ENCODE data around the gene WSB2. TPM values are rescaled to one million over a fixed set of nuclear protein-coding genes. Genes with fewer than 3 reads are reported as not detected.

The WSB2 gene
- total and polyA plus RNA-seq, 9 donors, result 55.2 to 67.2 (median 59.5) TPM

- H3K36me3 ChIP-seq (ENCODE audit: control insufficient read depth, insufficient read depth, low read length), result no peaks in the 10 kb centered on the region
- H3K9me3 ChIP-seq (replicated peaks; ENCODE audit: control insufficient read depth, low read depth, low read length), result no peaks in the 10 kb centered on the region
- DNase-seq, result no peak
- no peak overlapping the region for H3K27ac ChIP-seq (ENCODE audit: low read length)
- peaks cover 15% of the 10 kb centered on the region for H3K4me1 ChIP-seq (ENCODE audit: control insufficient read depth, insufficient read depth, low read length)
- H3K4me3 ChIP-seq (ENCODE audit: low read length), result no peak overlapping the region
- WGBS (ENCODE audit: insufficient coverage), result 17% methylated on average over 1 of the region's 2 CpGs
- H3K27me3 ChIP-seq (ENCODE audit: control insufficient read depth, insufficient read depth, low read length), result no peaks in the 10 kb centered on the region
Measured at GRCh38 chr12:118064608-118065007, 3.6 kb upstream of the WSB2 start.

DNA sequence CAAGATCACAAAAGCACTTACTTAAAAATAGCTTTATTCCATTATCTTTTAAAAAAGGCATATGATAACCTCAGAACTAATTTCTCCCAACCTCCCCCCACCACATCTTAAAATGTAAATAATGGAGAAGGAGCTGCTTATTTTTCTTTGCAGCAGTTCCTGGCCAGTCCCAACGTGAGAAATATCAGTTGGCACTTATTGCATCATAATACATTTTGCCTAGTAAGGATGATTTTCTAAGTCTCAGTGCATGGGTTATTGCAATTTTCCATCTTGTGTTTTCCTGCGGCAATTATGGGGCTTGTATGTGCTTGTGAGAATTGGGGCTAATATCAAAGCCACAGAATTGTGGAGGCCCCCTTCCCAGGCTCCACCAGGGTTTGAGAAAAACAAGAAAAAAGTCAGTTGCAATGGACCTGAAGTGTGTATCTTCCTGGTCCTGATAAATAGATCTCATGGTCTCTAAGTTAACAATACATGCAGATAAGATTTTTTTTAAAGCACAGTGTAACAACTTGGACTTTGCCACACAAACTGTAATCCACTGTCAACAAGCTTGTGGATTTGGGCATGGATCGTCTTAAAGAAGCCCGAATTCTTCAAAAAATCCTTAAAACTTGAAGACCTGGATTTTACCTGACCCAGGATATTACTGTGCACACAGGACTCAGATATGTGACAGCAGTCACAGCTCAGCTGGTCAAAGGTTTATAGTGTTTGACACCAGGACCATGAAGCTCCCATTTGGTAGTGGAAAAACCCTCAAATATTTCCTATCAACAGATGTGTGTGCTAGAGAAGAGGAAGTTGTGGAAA is 2.8 kb upstream of the WSB2 start:
- peak; percentile 41 for DNase-seq
- 92% methylated on average over 2 of the region's 4 CpGs for WGBS (ENCODE audit: insufficient coverage)
- H3K27ac ChIP-seq (ENCODE audit: low read length), result no peak overlapping the region

GRCh38 chr12:118061873-118062843 is 1.2 kb upstream of the WSB2 start:
- DNase-seq, result peak; percentile 79
- no peaks in the 10 kb centered on the region for H3K9me3 ChIP-seq (replicated peaks; ENCODE audit: control insufficient read depth, low read depth, low read length)
- H3K4me1 ChIP-seq (ENCODE audit: control insufficient read depth, insufficient read depth, low read length), result peaks cover 15% of the 10 kb centered on the region
- no peaks in the 10 kb centered on the region for H3K27me3 ChIP-seq (ENCODE audit: control insufficient read depth, insufficient read depth, low read length)
- H3K36me3 ChIP-seq (ENCODE audit: control insufficient read depth, insufficient read depth, low read length), result no peaks in the 10 kb centered on the region
- peak overlapping the region; percentile 89 for H3K27ac ChIP-seq (ENCODE audit: low read length)
- under 1% methylated on average over 39 of the region's 44 CpGs for WGBS (ENCODE audit: insufficient coverage)
- peak overlapping the region; percentile 66 for H3K4me3 ChIP-seq (ENCODE audit: low read length)

More for the DNA sequence above, 2.8 kb upstream of the WSB2 start:
- no peak overlapping the region for H3K4me3 ChIP-seq (ENCODE audit: low read length)
- H3K27me3 ChIP-seq (ENCODE audit: control insufficient read depth, insufficient read depth, low read length), result no peaks in the 10 kb centered on the region
- H3K4me1 ChIP-seq (ENCODE audit: control insufficient read depth, insufficient read depth, low read length), result peaks cover 15% of the 10 kb centered on the region
- H3K9me3 ChIP-seq (replicated peaks; ENCODE audit: control insufficient read depth, low read depth, low read length), result no peaks in the 10 kb centered on the region
- no peaks in the 10 kb centered on the region for H3K36me3 ChIP-seq (ENCODE audit: control insufficient read depth, insufficient read depth, low read length)

DNA sequence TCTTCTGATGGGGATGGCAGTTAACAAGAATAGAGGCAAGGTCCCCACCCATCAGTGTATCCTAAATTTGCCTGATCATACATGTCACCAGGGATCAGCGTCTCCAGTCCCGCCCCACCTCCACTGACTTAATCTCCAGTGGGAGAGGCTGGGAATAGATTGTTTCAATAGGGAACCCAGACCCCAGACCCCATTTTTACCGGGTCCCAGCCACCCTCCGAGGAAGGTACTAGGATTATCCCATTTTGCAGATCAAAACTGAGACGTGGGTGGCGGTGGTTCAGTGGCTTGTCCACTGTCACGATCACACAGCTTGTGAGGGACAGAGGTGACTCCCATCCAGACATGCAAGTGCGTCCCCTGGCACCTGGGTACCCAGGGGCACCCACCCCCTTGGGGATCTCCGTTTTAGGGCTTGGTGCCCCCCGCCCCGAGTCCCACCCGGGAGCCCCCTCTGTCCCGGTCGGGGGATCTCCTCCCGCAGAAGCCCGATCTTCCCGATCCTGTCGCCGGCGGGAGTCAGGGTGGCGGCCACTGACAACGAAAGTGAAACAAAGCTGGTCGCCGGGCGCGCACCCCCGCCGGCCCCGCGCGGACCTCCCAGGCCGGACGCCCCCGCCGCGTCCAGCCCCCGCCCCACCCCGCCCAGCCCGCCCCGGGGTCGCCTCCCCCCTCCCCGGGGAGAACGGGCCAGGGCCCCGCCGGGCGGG is 523 bp downstream of the WSB2 start:
- peak; percentile 65 for DNase-seq
- peak overlapping the region; percentile 98 for H3K27ac ChIP-seq (ENCODE audit: low read length)
- no peaks in the 10 kb centered on the region for H3K27me3 ChIP-seq (ENCODE audit: control insufficient read depth, insufficient read depth, low read length)
- no peaks in the 10 kb centered on the region for H3K9me3 ChIP-seq (replicated peaks; ENCODE audit: control insufficient read depth, low read depth, low read length)
- H3K4me1 ChIP-seq (ENCODE audit: control insufficient read depth, insufficient read depth, low read length), result peaks cover 19% of the 10 kb centered on the region
- under 1% methylated on average over 37 of the region's 46 CpGs for WGBS (ENCODE audit: insufficient coverage)
- H3K36me3 ChIP-seq (ENCODE audit: control insufficient read depth, insufficient read depth, low read length), result no peaks in the 10 kb centered on the region
- peak overlapping the region; percentile 66 for H3K4me3 ChIP-seq (ENCODE audit: low read length)

DNA sequence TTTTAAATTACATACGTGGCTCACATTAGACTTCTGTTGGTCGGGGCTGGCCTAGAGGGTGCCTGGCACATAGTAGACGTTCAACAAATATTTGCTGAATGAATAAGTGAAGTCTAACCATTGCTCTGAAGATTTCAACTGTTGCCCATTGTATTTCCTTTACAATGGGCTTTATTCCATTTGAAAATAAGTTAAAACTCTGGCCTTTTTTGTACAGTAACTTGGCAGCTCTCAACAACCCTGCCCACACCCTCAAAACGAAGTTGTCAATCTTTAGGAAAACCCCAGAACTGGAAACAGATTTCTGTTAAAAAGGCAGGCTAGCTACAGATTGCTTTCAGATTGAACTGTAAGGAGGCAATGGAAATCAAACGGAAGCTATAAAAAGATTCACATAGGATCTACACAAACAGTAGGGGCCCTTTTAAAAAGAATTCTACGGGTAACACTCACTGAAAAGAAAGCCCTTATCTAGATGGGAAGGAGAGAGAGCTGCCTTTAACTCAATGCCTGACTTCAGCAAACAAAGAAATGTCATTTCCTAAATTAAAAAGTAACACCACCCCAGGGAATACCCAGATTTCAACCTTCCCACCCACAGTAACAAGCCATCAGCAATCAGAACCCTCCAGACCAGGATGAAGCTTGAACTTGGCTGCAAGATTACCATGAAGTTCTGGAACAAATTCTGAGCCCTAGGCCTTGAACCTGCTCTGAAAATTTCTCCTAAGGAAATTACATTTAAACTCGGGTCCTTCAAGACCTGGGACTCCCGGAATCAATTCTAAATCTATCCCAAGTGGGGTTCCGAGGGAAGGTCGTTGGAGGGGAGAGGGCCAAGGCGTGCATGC is 1.4 kb downstream of the WSB2 start:
- DNase-seq, result peak; percentile 42
- Histone ChIP-seq H3K4me1 (ENCODE audit: control insufficient read depth, insufficient read depth, low read length) (peaks cover 19% of the 10 kb centered on the region), H3K27me3 (ENCODE audit: control insufficient read depth, insufficient read depth, low read length) (no peaks in the 10 kb centered on the region), H3K36me3 (ENCODE audit: control insufficient read depth, insufficient read depth, low read length) (no peaks in the 10 kb centered on the region), H3K27ac (ENCODE audit: low read length) (peak overlapping the region; percentile 98), H3K9me3 (replicated peaks; ENCODE audit: control insufficient read depth, low read depth, low read length) (no peaks in the 10 kb centered on the region), H3K4me3 (ENCODE audit: low read length) (peak overlapping the region; percentile 66)
- WGBS (ENCODE audit: insufficient coverage), result no CpG with 5 or more reads among the region's 11 CpGs

GRCh38 chr12:118058881-118059280 is 2.1 kb downstream of the WSB2 start:
- Histone ChIP-seq H3K9me3 (replicated peaks; ENCODE audit: control insufficient read depth, low read depth, low read length) (no peaks in the 10 kb centered on the region), H3K4me3 (ENCODE audit: low read length) (no peak overlapping the region), H3K4me1 (ENCODE audit: control insufficient read depth, insufficient read depth, low read length) (peaks cover 19% of the 10 kb centered on the region), H3K36me3 (ENCODE audit: control insufficient read depth, insufficient read depth, low read length) (no peaks in the 10 kb centered on the region), H3K27ac (ENCODE audit: low read length) (no peak overlapping the region), H3K27me3 (ENCODE audit: control insufficient read depth, insufficient read depth, low read length) (no peaks in the 10 kb centered on the region)
- WGBS (ENCODE audit: insufficient coverage), result 92% methylated on average over 7 of the region's 8 CpGs
- no peak for DNase-seq

DNA sequence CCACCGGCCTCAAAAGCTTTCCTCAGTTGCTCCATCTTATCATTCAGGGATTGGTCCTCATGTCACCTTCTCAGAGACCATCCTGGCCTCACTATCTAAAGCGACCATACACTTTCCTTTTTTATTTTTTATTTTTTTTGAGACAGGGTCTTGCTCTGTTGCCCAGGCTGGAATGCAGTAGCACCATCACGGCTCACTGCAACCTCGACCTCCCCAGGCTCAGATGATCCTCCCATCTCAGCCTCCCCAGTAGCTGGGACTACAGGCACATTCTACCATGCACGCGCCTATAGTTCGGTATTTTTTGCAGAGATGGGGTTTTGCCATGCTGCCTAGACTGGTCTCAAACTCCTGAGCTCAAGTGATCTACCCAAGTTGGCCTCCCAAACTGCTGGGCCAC is 2.8 kb downstream of the WSB2 start:
- DNase-seq, result no peak
- Histone ChIP-seq H3K4me1 (ENCODE audit: control insufficient read depth, insufficient read depth, low read length) (peaks cover 19% of the 10 kb centered on the region), H3K27me3 (ENCODE audit: control insufficient read depth, insufficient read depth, low read length) (no peaks in the 10 kb centered on the region), H3K27ac (ENCODE audit: low read length) (no peak overlapping the region), H3K4me3 (ENCODE audit: low read length) (no peak overlapping the region), H3K36me3 (ENCODE audit: control insufficient read depth, insufficient read depth, low read length) (no peaks in the 10 kb centered on the region), H3K9me3 (replicated peaks; ENCODE audit: control insufficient read depth, low read depth, low read length) (no peaks in the 10 kb centered on the region)
- 89% methylated on average over 5 of the region's 7 CpGs for WGBS (ENCODE audit: insufficient coverage)

- Histone ChIP-seq H3K4me3 (ENCODE audit: low read length) (no peak overlapping the region), H3K9me3 (replicated peaks; ENCODE audit: control insufficient read depth, low read depth, low read length) (no peaks in the 10 kb centered on the region), H3K4me1 (ENCODE audit: control insufficient read depth, insufficient read depth, low read length) (peaks cover 24% of the 10 kb centered on the region), H3K36me3 (ENCODE audit: control insufficient read depth, insufficient read depth, low read length) (peaks cover 9% of the 10 kb centered on the region), H3K27ac (ENCODE audit: low read length) (no peak overlapping the region), H3K27me3 (ENCODE audit: control insufficient read depth, insufficient read depth, low read length) (no peaks in the 10 kb centered on the region)
- DNase-seq, result no peak
- WGBS (ENCODE audit: insufficient coverage), result 73% methylated on average over 9 of the region's 13 CpGs
Measured at GRCh38 chr12:118055865-118056773, 4.9 kb downstream of the WSB2 start.

Data from muscle of leg (tissue), 11 donors.